MM.1S (cell line): ENCODE results near the gene PHC3.

ENCODE experiments used
- DNase-seq: peaks from one replicate; pipeline ENCODE4 v3.0.0-alpha.2; 2015
- H2AFZ ChIP-seq: fragments of 300-600 bp; sonication (generic); 2 replicates; pipeline ENCODE4 v1.6.0; 2016; ENCODE audit warnings: antibody characterized with exemption, low read length
- H3F3A ChIP-seq: fragments of 300-600 bp; sonication (generic); 2 replicates; pipeline ENCODE4 v1.6.1; 2016; ENCODE audit warnings: mild to moderate bottlenecking, antibody characterized with exemption, low read length, moderate library complexity, mixed read lengths; ENCODE audit not compliant: insufficient read depth
- H3K27ac ChIP-seq: fragments of 300-600 bp; sonication (generic); 2 replicates; pipeline ENCODE4 v1.5.1; 2016; ENCODE audit warnings: mild to moderate bottlenecking, low read length
- H3K27me3 ChIP-seq: fragments of 300-600 bp; sonication (generic); replicated peaks from 2 replicates; pipeline ENCODE4 v1.6.0; 2016; ENCODE audit warnings: low read length; ENCODE audit not compliant: insufficient read depth
- H3K36me3 ChIP-seq: fragments of 300-600 bp; sonication (generic); replicated peaks from 2 replicates; pipeline ENCODE4 v1.6.1; 2016; ENCODE audit warnings: mild to moderate bottlenecking, low read length, mixed read lengths; ENCODE audit not compliant: insufficient read depth
- H3K4me1 ChIP-seq: fragments of 300-600 bp; sonication (generic); 2 replicates; pipeline ENCODE4 v1.6.1; 2016; ENCODE audit warnings: low read length, mixed read lengths
- H3K4me2 ChIP-seq: fragments of 300-600 bp; sonication (generic); 2 replicates; pipeline ENCODE4 v1.6.0; 2016; ENCODE audit warnings: low read depth, low read length
- H3K4me3 ChIP-seq: fragments of 300-600 bp; sonication (generic); 2 replicates; pipeline ENCODE4 v1.5.1; 2016; ENCODE audit warnings: low read length, mixed read lengths
- H3K79me2 ChIP-seq: fragments of 300-600 bp; sonication (generic); 2 replicates; pipeline ENCODE4 v1.6.1; 2016; ENCODE audit warnings: mixed run types, low read length, mixed read lengths
- H3K9ac ChIP-seq: fragments of 300-600 bp; sonication (generic); 2 replicates; pipeline ENCODE4 v1.6.1; 2016; ENCODE audit warnings: low read length, mixed read lengths
- H3K9me2 ChIP-seq: fragments of 300-600 bp; sonication (generic); replicated peaks from 2 replicates; pipeline ENCODE4 v1.6.1; 2016; ENCODE audit warnings: mild to moderate bottlenecking, low read length, mixed read lengths; ENCODE audit not compliant: insufficient read depth
- H3K9me3 ChIP-seq: fragments of 300-600 bp; sonication (generic); replicated peaks from 2 replicates; pipeline ENCODE4 v1.6.1; 2016; ENCODE audit warnings: mild to moderate bottlenecking, low read length, mixed read lengths; ENCODE audit not compliant: insufficient read depth
- H4K20me1 ChIP-seq: fragments of 300-600 bp; sonication (generic); 2 replicates; pipeline ENCODE4 v1.6.1; 2016; ENCODE audit warnings: mild to moderate bottlenecking, low read length, moderate library complexity, mixed read lengths; ENCODE audit not compliant: insufficient read depth
- CTCF ChIP-seq: fragments of 300-600 bp; sonication (generic); IDR thresholded peaks from 2 replicates; pipeline ENCODE4 v1.5.1; 2016; ENCODE audit warnings: antibody characterized with exemption, low read length, mixed read lengths
- EZH2 ChIP-seq: fragments of 300-600 bp; sonication (generic); optimal IDR thresholded peaks from 2 replicates; pipeline ENCODE3; 2017; ENCODE audit warnings: low read depth, mild to moderate bottlenecking, antibody characterized with exemption, low read length, mixed read lengths
- EZH2phosphoT487 ChIP-seq: fragments of 300-600 bp; sonication (generic); IDR thresholded peaks from 2 replicates; pipeline ENCODE4 v1.6.1; 2018; ENCODE audit warnings: antibody characterized with exemption, low read length

PHC3 gene

DNA sequence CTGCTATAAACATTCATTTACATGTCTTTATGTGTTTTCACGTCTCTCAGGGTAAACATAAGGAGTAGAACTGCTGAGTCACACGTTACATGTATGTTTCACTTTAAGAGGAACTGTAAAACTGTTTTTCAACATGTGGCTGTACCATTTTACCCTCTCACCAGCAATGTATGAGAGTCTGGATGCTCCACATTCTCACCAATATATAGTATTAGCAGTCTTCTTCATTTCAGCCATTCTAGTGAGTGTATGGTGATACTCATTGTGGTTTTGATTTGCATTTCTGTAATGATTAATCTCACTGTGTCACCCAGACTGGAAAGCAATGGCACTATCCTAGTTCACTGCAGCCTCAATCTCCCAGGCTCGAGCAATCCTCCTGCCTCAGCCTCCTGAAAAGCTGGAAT, 37.1 kb downstream of the PHC3 start:
- peaks cover 88% of the 10 kb centered on the region for H3K79me2 ChIP-seq
- no peak overlapping the region for H3K4me3 ChIP-seq
- no peaks in the 10 kb centered on the region for H4K20me1 ChIP-seq
- H3K4me1 ChIP-seq: peaks cover 14% of the 10 kb centered on the region; the same call in 1 of the 2 replicates
- TF ChIP-seq EZH2phosphoT487 (no peak), CTCF (no peak), EZH2 (no peak)
- H3K9ac ChIP-seq: no peak overlapping the region
- H3K27me3 ChIP-seq: no peaks in the 10 kb centered on the region
- no peak overlapping the region for H3K4me2 ChIP-seq
- DNase-seq: no peak
- H2AFZ ChIP-seq: no peak overlapping the region
- H3F3A ChIP-seq: no peaks in the 10 kb centered on the region
- H3K36me3 ChIP-seq: peaks cover 23% of the 10 kb centered on the region; the same call in 1 of the 2 replicates
- no peak overlapping the region for H3K27ac ChIP-seq
- H3K9me3 ChIP-seq: no peaks in the 10 kb centered on the region
- no peaks in the 10 kb centered on the region for H3K9me2 ChIP-seq

- no peak for TF ChIP-seq CTCF
- no peak for TF ChIP-seq EZH2
- TF ChIP-seq EZH2phosphoT487: no peak
- no peaks in the 10 kb centered on the region for H3F3A ChIP-seq
- no peak for DNase-seq
- no peak overlapping the region for H3K4me2 ChIP-seq
- H3K9ac ChIP-seq: no peak overlapping the region
- peaks cover 20% of the 10 kb centered on the region; the same call in 1 of the 2 replicates for H3K36me3 ChIP-seq
- H2AFZ ChIP-seq: no peak overlapping the region
- peaks cover 7% of the 10 kb centered on the region; the same call in 1 of the 2 replicates for H3K4me1 ChIP-seq
- no peaks in the 10 kb centered on the region for H3K9me2 ChIP-seq
- no peak overlapping the region for H3K27ac ChIP-seq
- peaks cover 85% of the 10 kb centered on the region for H3K79me2 ChIP-seq
- no peak overlapping the region for H3K4me3 ChIP-seq
- H3K9me3 ChIP-seq: no peaks in the 10 kb centered on the region
- no peaks in the 10 kb centered on the region for H3K27me3 ChIP-seq
- no peaks in the 10 kb centered on the region for H4K20me1 ChIP-seq
These were observed 39.2 kb downstream of the PHC3 start for GRCh38 chr3:170142373-170142772.

DNA sequence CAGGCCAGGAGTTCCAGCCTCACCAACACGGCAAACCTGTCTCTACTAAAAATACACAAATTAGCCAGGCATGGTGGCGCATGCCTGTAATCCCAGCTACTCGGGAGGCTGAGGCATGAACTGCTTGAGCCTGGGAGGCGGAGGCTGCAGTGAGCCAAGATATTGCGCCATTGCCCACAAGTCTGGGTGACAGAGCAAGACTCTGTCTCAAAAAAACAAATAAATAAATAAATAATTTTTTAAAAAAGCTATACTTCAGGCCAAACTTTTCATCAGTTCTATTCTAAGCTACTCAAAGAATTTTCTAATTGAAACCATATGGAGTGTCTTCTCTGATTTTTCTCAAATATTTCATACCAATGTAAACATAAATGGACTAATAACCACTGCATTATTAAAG, 43.5 kb downstream of the PHC3 start:
- H3K4me1 ChIP-seq: peaks cover 10% of the 10 kb centered on the region
- peaks cover 90% of the 10 kb centered on the region for H3K79me2 ChIP-seq
- no peaks in the 10 kb centered on the region for H3K9me2 ChIP-seq
- H3F3A ChIP-seq: peaks cover 7% of the 10 kb centered on the region; the same call in 1 of the 2 replicates
- H3K27me3 ChIP-seq: no peaks in the 10 kb centered on the region
- no peak overlapping the region for H3K27ac ChIP-seq
- H3K36me3 ChIP-seq: peaks cover 15% of the 10 kb centered on the region
- H3K4me2 ChIP-seq: no peak overlapping the region
- no peak overlapping the region for H3K4me3 ChIP-seq
- no peak overlapping the region for H3K9ac ChIP-seq
- no peak for DNase-seq
- H2AFZ ChIP-seq: no peak overlapping the region
- H4K20me1 ChIP-seq: no peaks in the 10 kb centered on the region
- TF ChIP-seq CTCF: no peak
- TF ChIP-seq EZH2: no peak
- TF ChIP-seq EZH2phosphoT487: no peak
- no peaks in the 10 kb centered on the region for H3K9me3 ChIP-seq
